Measurements from ENCODE around the gene AFAP1L2. TPM values are rescaled to one million over a fixed set of nuclear protein-coding genes. Genes with fewer than 3 reads are reported as not detected.

Gene AFAP1L2
- total and polyA plus RNA-seq, 2 experiments from 2014 or later, result not detected

DNA sequence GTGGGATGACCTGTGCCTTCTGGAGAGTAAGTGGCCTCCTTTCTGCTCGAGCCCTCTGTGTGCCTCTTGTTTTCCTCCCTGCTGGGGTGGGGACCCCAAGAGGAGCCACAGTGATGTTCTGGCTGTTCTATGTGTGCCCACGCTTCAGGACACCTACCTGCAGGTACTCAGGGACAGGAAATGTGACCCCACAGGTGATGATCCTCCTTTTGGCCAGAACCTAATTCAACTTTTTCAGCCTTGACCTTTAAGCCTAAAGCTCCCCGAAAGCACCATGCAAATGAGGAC, 95.0 kb downstream of the AFAP1L2 start:
- H4K20me1 ChIP-seq (ENCODE audit: insufficient read depth), result no peaks in the 10 kb centered on the region
- H3K9me3 ChIP-seq (ENCODE audit: low read depth), result no peaks in the 10 kb centered on the region
- H3F3A ChIP-seq (ENCODE audit: insufficient read depth), result peaks cover 2% of the 10 kb centered on the region; the same call in 1 of the 2 replicates
- peaks cover 21% of the 10 kb centered on the region for H3K4me1 ChIP-seq (ENCODE audit: insufficient read depth)
- no peak for DNase-seq
- in situ Hi-C loops (cut with MboI), result no loop called here
- no peak overlapping the region for H2AFZ ChIP-seq
- H3K27me3 ChIP-seq (replicated peaks; ENCODE audit: insufficient read depth), result 0 out of 2 replicates have a peak, but pooled peaks cover 7% of the 10 kb centered on the region
- no peaks in the 10 kb centered on the region for H3K9me2 ChIP-seq (ENCODE audit: insufficient read depth)
- H3K79me2 ChIP-seq (ENCODE audit: insufficient read depth), result no peaks in the 10 kb centered on the region
- no peak overlapping the region for H3K27ac ChIP-seq
- TF ChIP-seq EZH2 (IDR thresholded peaks at IDR 0.05; ENCODE audit: insufficient read depth, poor library complexity, severe bottlenecking) (no peak), EZH2phosphoT487 (IDR thresholded peaks at IDR 0.05; ENCODE audit: insufficient read depth, low read depth) (no peak)
- 49 to 55% methylated on average over 3 of the region's 3 CpGs for WGBS, 2 experiments (ENCODE audit: low coverage in 1 of 2, low lambda C conversion rate in 2 of 2, missing lambda C conversion rate in 2 of 2)
- H3K4me3 ChIP-seq, result no peak overlapping the region
- peak overlapping the region; percentile 21 for H3K4me2 ChIP-seq (ENCODE audit: unreplicated experiment)
- no peak overlapping the region for H3K9ac ChIP-seq
- H3K36me3 ChIP-seq (ENCODE audit: low read depth), result no peaks in the 10 kb centered on the region

DNA sequence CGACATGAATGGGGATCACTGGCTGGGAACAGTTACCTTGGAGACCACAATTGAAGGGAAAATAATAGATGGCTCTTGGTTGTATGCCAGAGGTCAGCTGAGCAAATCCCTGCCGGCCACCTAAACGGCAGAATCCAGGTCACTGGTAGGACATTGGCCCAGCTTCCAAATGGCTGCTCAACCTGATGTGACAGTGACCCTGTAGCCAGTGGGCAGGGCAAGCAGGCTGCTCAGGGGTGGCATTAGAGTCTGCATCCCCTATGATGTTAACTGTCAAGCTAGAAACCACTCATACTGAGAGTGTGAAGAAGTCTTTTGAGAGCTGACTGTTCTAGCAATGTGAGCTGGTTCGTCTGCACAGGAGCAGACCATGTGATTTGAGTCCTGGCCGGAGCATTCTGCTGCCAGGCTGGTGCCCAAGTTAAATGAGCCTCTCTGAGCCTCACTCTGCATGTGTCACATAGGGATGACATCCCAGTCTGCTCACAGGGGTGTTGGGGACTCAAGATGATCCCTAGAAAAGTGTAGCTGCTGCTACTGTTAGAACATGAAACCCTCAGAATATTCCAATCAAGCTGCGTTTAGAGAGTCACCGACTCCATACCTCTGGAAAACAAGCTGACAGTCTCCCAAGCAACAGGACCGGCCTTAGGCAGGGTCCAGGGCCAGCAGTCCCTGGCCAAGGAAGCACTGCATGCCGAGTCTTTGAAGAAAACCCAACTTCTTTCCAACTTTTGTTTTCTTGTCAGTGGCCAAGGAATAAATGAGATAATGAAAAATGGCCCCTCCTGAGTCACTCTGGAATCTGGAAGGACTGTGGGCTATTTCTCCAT, 95.6 kb downstream of the AFAP1L2 start:
- H3K4me2 ChIP-seq (ENCODE audit: unreplicated experiment), result peak overlapping the region; percentile 21

DNA sequence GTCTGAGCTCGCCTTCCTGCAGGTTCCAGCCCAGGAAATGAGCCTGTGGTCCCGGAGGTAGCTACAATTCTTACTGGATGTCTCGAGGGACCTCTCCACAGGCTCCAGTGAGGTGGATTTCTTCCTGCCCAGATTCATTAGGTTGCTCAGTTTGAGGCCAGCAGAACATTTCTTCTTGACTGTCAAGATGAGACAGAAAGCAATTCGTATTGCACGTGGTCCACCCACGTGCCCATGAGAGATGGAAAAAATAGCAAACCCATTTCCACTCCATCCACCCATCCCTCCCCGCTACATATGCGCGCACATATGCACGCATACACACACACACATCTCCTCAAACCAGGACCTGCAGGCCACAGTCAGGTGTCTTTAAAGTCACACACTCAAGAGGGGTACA, 96.6 kb downstream of the AFAP1L2 start:
- Histone ChIP-seq H3K27me3 (replicated peaks; ENCODE audit: insufficient read depth) (0 out of 2 replicates have a peak, but pooled peaks cover 6% of the 10 kb centered on the region), H3K4me3 (no peak overlapping the region), H3F3A (ENCODE audit: insufficient read depth) (peaks cover 6% of the 10 kb centered on the region; the same call in 1 of the 2 replicates), H4K20me1 (ENCODE audit: insufficient read depth) (no peaks in the 10 kb centered on the region), H2AFZ (no peak overlapping the region), H3K9me2 (ENCODE audit: insufficient read depth) (no peaks in the 10 kb centered on the region), H3K9ac (no peak overlapping the region), H3K36me3 (ENCODE audit: low read depth) (no peaks in the 10 kb centered on the region), H3K4me2 (ENCODE audit: unreplicated experiment) (no peak overlapping the region), H3K9me3 (ENCODE audit: low read depth) (no peaks in the 10 kb centered on the region), H3K79me2 (ENCODE audit: insufficient read depth) (no peaks in the 10 kb centered on the region), H3K27ac (no peak overlapping the region), H3K4me1 (ENCODE audit: insufficient read depth) (peaks cover 24% of the 10 kb centered on the region)
- TF ChIP-seq EZH2 (IDR thresholded peaks at IDR 0.05; ENCODE audit: insufficient read depth, poor library complexity, severe bottlenecking) (no peak), EZH2phosphoT487 (IDR thresholded peaks at IDR 0.05; ENCODE audit: insufficient read depth, low read depth) (no peak)
- in situ Hi-C loops (cut with MboI), result no loop called here
- DNase-seq, result no peak
- WGBS, 2 experiments (ENCODE audit: low coverage in 1 of 2, low lambda C conversion rate in 2 of 2, missing lambda C conversion rate in 2 of 2), result 90 to 95% methylated on average over 10 of the region's 10 CpGs

More for the DNA sequence above, 95.6 kb downstream of the AFAP1L2 start:
- no peaks in the 10 kb centered on the region for H3K36me3 ChIP-seq (ENCODE audit: low read depth)
- no peak overlapping the region for H3K9ac ChIP-seq
- H3K4me3 ChIP-seq, result no peak overlapping the region
- no peaks in the 10 kb centered on the region for H3K9me2 ChIP-seq (ENCODE audit: insufficient read depth)
- no peak overlapping the region for H2AFZ ChIP-seq
- 56% methylated on average over 9 of the region's 9 CpGs for WGBS, 2 experiments (ENCODE audit: low coverage in 1 of 2, low lambda C conversion rate in 2 of 2, missing lambda C conversion rate in 2 of 2)
- H4K20me1 ChIP-seq (ENCODE audit: insufficient read depth), result no peaks in the 10 kb centered on the region
- H3F3A ChIP-seq (ENCODE audit: insufficient read depth), result peaks cover 6% of the 10 kb centered on the region; the same call in 1 of the 2 replicates
- H3K27me3 ChIP-seq (replicated peaks; ENCODE audit: insufficient read depth), result 0 out of 2 replicates have a peak, but pooled peaks cover 7% of the 10 kb centered on the region
- H3K9me3 ChIP-seq (ENCODE audit: low read depth), result no peaks in the 10 kb centered on the region
- H3K27ac ChIP-seq, result no peak overlapping the region
- peaks cover 24% of the 10 kb centered on the region for H3K4me1 ChIP-seq (ENCODE audit: insufficient read depth)
- in situ Hi-C loops (cut with MboI), result no loop called here
- DNase-seq, result peak; percentile 65
- no peak for TF ChIP-seq EZH2phosphoT487 (IDR thresholded peaks at IDR 0.05; ENCODE audit: insufficient read depth, low read depth)
- no peak for TF ChIP-seq EZH2 (IDR thresholded peaks at IDR 0.05; ENCODE audit: insufficient read depth, poor library complexity, severe bottlenecking)
- H3K79me2 ChIP-seq (ENCODE audit: insufficient read depth), result no peaks in the 10 kb centered on the region

DNA sequence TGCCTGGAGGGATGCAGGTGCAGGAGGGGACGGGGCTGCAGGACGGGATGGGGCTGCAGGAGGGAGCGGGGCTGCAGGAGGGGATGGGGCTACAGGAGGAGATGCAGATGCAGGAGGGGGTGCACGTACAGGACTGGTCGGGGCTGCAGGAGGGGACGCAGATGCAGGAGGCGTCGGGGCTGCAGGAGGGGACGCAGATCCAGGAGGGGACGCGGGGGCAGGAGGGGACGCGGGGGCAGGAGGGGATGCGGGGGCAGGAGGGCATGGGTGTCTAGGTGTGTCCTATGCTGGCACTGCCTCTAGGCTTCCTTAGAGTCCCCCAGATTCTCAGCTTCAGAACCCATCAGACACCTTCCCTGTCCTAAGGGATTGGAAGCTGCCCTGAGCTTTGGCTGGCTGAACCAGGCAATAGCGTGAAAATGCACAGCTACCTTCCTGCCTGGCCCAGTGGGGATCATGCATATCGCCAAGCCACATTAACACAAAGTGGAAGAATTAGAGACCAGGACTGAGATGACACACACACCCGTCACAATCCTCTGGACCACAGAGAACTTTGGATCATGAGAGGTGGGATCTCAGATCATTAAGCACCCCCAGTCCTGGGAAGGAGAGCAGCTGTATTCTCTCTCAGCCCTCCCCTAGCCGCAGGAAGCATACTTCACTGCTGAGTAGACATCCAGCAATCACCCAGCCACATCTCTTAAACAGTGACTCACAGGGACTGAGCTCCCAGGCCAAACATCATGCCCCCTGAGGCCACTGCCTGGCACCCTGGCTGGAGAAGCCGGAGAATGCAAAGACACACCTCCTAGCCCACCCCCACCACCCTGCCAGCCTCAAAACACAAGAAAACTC, 98.0 kb downstream of the AFAP1L2 start:
- in situ Hi-C loops (cut with MboI), result no loop called here
- Histone ChIP-seq H3K36me3 (ENCODE audit: low read depth) (no peaks in the 10 kb centered on the region), H3K9me2 (ENCODE audit: insufficient read depth) (no peaks in the 10 kb centered on the region)

More for the DNA sequence above, 98.0 kb downstream of the AFAP1L2 start:
- Histone ChIP-seq H3K9me3 (ENCODE audit: low read depth) (no peaks in the 10 kb centered on the region), H3K4me1 (ENCODE audit: insufficient read depth) (peaks cover 24% of the 10 kb centered on the region), H2AFZ (no peak overlapping the region), H3K27ac (no peak overlapping the region), H3K4me3 (no peak overlapping the region), H3K4me2 (ENCODE audit: unreplicated experiment) (peak overlapping the region; percentile 28), H3K27me3 (replicated peaks; ENCODE audit: insufficient read depth) (no peaks in the 10 kb centered on the region; the same call in 1 of the 2 replicates), H3K79me2 (ENCODE audit: insufficient read depth) (no peaks in the 10 kb centered on the region), H3K9ac (no peak overlapping the region), H3F3A (ENCODE audit: insufficient read depth) (peaks cover 6% of the 10 kb centered on the region; the same call in 1 of the 2 replicates), H4K20me1 (ENCODE audit: insufficient read depth) (no peaks in the 10 kb centered on the region)
- peak; percentile 94 for DNase-seq
- WGBS, 2 experiments (ENCODE audit: low coverage in 1 of 2, low lambda C conversion rate in 2 of 2, missing lambda C conversion rate in 2 of 2), result 20 to 76% methylated on average over 5 to 17 of the region's 19 CpGs
- TF ChIP-seq EZH2 (IDR thresholded peaks at IDR 0.05; ENCODE audit: insufficient read depth, poor library complexity, severe bottlenecking), result no peak
- TF ChIP-seq EZH2phosphoT487 (IDR thresholded peaks at IDR 0.05; ENCODE audit: insufficient read depth, low read depth), result no peak
